SKM-1 treated with dmso at 0.1 percent for 144 hours (cell line): ENCODE measurements around the gene HPSE2.

ENCODE experiments used
- DNase-seq: peaks from one replicate; lab custom pipeline; 2025; ENCODE audit not compliant: unreplicated experiment; lab: John Stamatoyannopoulos, UW

The HPSE2 gene

DNA sequence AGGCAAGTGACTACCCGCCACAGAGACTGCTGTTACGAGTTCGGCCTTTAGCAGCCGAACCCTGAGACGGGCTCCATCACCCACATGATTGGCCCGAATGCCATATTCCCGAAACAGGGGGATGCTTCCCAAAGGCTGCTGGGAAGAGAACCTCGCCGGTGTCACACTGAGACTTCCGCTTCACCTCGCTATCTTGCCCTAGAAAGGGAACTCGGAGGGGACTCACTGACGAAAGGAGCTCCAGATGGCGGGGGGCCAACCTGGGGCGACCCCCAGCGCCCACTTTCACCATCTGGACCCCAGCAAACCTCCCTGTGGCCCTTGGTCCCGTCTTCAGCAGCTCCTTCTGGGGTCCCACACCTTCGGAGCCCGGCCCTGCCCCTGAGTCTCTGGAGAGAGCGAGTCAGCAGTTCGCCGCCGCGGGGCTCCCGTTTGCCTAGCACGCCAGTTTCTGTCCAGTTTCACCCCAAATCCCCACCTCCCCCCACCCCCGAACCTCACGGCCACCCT is 789.4 kb downstream of the HPSE2 start:
- peak; percentile 32 for DNase-seq

- no peak for DNase-seq
These were observed 790.3 kb downstream of the HPSE2 start for GRCh38 chr10:98445200-98445812.

DNA sequence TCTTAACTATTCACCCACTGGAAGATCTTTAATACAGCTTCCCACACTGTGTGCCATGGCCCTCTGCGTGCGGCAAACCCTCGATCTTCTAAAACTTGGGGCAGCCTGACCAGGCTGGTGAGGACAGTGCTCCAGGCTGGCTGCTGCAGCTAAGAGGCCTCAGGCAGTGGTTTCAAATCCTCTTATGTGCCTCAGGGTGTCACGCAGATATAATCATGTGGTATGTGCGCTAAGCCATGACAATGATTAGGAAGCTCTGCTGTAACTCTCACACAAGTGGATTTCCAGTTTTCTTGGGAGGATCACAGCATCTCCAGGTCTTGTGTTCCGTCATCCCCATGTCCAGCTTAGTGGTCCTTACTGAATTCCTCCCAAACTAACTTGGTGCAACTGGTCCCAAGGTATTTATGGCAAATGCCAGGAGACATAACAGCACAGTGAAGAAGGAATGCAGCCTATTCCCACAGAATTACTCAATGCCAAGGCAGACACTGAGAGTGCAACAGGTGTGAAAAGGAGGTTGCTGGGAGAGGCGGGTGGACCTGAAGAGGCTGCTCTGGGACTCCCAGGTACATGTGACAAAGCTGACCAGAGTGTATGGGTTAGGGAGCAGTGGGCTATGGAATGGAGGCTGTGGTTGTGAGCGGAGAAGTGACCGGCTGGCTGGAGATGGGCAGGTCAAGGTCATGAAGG is 791.2 kb downstream of the HPSE2 start:
- DNase-seq, result no peak

DNA sequence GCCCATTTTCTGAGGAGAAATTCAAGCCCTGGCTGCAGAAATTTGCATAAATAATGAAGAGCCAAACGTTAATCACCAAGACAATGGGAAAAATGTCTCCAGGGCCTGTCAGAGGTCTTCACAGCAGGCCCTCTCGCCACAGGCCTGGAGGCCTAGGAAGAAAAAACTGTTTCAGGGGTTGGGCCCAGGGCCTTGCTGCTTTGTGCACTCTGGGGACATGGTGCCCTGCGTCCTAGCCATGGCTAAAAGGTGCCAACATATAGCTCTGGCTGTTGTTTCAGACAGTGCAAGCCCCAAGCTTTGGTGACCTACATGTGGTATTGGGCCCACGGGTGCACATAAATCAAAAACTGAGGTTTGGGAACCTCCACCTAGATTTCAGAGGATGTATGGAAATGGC is 796.9 kb downstream of the HPSE2 start:
- DNase-seq, result no peak

GRCh38 chr10:98436704-98437103 is 798.9 kb downstream of the HPSE2 start:
- no peak for DNase-seq

DNA sequence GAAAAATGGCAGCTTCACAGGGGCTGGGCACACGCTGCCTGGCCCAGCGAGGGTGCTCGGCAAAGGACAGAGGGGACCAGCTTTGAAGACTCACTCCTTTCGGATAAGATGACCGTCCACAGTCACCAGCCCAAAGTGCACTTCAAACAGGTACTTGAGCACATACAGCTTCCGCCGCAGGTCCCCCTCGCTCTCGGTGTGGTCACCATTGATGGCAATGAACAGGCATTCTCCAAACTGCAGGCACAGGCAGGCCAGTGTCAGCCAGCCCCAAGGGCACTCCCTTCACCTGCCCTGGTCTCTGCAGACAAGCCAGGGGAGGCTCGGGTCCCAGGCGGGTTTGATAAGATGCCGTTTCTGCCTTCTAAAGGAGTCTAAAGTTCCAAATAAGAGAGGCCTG is 800.5 kb downstream of the HPSE2 start:
- no peak for DNase-seq

DNA sequence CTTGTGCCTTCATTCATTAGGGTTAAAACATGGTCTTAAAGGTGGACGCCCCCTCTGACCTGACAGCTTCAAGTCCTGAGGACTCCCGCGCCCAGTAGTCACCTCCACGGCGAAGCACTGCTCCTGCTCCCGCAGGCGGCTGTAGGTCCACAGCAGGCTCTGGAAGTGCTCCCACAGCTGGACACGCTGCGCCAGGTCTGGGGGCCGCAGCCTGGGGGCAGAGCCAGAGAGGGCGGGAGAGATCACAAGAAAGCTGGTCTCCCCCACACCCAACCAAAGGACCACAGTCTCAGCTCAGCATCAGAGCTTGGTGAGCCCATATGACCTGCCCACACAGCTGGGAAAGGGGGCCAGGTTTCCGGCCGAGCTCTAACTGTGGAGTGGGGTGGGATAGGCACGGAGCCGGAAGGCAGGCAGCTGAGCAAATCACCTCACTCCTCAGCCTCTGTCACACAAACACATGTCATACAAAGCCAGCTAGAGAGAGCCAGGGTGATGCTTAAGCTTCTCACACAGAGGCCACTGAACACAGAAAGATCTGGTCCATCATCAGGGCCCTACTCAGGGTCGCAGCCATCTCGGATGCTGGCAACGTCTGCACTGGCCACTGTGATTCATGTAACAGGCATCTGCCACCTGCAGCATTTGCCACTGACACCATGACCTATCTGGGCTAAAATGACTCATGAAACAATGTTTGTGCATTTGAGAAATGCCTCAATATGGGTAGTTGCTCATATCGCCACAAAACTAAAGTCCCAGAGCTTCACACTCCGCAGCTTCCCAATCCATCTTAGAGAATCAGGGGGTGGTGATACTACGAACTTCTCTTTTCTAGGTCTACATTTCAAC is 801.5 kb downstream of the HPSE2 start:
- no peak for DNase-seq

GRCh38 chr10:98433371-98433770 is 802.3 kb downstream of the HPSE2 start:
- no peak for DNase-seq

DNA sequence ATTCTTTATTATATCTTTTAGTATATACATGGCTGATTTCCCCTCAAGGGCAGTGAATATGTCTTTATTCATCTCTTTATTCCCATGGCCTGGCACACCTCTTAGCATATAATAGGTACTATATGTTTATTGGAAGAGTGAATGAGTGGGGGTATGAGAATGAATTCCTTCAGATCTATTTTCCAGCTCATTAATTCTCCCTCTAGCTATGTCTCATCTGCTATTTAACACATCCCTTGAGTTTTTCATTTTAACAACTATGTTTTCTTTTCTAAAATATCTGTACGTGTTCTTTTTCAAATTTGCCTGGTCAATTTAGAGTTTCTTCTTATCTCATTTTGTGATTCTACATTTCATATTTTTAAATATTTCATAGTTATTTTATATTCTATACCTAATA is 803.3 kb downstream of the HPSE2 start:
- no peak for DNase-seq

DNA sequence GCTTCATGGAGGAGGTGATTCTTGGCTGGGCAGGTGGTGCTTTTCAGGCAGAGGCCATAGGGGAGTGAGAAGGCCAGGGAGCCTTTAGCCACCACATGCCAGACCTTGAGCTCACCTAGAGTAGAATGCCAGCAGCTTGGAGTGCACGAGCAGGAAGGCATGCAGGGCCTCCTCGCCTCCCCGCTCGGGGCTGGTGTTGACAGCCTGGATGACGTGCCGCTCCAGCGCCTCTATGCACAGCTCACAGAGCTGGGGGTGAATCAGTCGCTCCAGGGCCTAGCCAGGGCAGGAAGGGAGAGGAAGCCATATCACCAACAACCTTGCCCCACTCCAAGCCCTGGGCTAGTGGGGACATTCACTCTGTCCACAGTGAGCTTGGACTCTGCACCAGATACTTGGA is 804.6 kb downstream of the HPSE2 start:
- DNase-seq, result no peak

- DNase-seq, result no peak
These were observed 805.2 kb downstream of the HPSE2 start for GRCh38 chr10:98430427-98430826.

- no peak for DNase-seq
These were observed 806.2 kb downstream of the HPSE2 start for GRCh38 chr10:98429320-98430072.

GRCh38 chr10:98427011-98427515 is 808.6 kb downstream of the HPSE2 start:
- DNase-seq, result no peak

GRCh38 chr10:98425511-98426352 is 809.9 kb downstream of the HPSE2 start:
- DNase-seq, result peak; percentile 31

GRCh38 chr10:98424295-98425254 is 811.1 kb downstream of the HPSE2 start:
- DNase-seq, result no peak

- DNase-seq, result no peak
These were observed 811.9 kb downstream of the HPSE2 start for GRCh38 chr10:98423691-98424120.

DNA sequence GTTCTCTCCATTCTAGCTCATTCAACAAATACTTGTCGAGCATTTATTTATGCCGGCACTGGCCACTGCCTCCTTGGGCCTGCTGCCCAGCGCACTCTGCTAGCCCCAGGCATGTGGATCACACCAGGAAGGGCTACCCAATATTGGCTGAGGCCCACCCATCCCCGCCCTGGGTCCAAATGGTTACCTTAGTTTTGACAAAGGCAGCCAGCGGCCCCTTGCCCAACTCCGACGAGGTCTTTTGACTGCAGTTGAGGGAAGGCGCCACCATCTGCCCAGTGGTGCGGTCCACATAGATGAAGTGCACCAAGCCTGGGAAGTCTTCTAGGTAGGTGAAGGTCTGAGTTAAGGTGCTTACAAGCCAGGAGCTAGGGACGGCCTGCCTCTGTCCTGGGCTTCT is 813.5 kb downstream of the HPSE2 start:
- DNase-seq, result no peak

- no peak for DNase-seq
These were observed 814.9 kb downstream of the HPSE2 start for GRCh38 chr10:98420786-98421185.
